GM21723 (cell line): ENCODE results near the gene ELF5.

Experiments
- ATAC-seq: cut with Tn5 transposase; IDR thresholded peaks from one replicate; pipeline ENCODE4 v1.9.1; 2021; ENCODE audit warnings: mild to moderate bottlenecking, moderate library complexity; ENCODE audit not compliant: unreplicated experiment

The ELF5 gene

DNA sequence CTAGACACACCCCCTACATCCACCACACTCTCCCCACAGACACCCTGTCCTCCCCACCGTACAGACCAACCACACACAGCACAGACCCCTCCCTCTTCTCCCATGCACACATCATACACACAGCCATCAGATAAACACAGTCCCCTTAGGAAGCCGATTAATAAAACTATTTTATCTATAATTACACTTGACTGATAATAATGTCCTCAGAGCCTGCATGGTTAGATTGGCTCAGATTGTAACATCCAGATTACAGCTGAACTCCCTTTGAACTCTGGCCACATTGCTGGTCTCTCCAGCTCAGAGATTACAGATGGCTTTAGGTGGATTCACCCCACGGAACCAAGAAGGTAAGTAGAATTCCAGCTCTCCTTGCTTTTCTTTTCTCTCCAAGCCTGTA lies 9.5 kb upstream of the ELF5 start:
- no peak for ATAC-seq

DNA sequence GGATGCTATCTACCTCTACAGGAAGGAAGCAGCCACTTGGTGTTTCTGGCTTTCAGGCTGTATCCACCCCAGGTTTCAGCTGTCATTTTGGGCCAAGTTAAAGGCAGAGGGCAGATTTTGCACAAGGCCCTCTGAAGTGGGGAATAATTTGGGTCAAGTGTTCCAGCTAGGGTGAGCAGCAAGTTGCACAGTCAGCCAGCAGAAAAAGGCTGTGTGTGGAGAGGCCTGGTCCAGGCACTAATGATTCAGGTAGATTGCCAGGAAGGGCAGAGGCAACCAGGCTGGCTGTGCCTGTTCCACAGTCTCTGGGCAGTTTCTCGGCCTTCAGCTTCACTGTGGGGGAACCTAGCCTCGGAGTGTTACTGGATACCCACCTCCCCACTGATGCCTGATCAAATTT lies 8.6 kb upstream of the ELF5 start:
- ATAC-seq = no peak

DNA sequence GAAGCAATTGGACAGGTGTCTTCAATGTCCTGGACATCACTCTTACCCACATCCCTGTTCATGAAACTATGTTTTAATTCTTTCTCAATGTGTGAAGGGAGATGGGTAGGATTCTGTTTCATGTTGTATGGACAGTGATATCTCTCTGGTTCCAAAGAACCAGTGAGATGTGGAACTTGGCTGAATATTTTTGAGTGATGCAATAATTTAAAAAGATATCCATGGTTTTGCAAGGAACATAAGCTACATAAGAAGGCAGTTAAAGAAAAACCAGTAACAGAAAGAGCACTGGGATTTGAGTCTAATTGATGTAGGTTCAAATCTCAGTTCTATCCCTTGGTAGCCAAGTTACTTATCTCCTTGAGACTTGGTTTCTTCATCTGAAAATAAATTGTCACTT lies 7.7 kb upstream of the ELF5 start:
- no peak for ATAC-seq

DNA sequence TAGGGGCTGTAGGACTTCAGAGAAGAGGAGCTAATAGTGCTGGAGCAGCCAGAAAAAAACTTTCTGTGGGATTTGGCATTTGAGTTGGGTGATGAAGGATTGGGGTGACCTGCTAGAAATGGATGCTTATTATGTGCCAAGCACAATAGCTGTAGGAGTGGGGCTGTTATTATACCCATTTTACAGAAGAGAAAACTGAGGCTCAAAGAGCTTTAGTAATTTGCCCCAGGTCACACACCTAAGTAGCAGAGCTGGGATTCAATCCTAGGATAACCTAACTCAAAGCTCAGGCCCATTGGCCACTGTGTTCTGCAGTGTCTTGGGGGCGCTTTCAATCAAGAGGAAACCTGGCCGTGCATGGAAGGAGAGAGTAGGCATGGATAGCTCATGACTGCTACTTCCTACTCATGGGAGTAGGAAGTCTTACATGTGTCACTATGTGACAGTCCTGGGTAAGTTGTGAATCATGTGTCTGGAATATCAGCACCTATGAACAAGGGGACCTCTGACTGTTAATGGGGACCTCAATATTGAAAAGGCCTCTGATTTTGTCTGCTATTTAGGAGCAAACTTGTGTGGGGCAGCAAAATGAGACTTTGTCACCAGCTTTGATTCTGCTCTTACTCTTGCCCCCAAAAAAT lies 6.1 kb upstream of the ELF5 start:
- ATAC-seq = no peak

DNA sequence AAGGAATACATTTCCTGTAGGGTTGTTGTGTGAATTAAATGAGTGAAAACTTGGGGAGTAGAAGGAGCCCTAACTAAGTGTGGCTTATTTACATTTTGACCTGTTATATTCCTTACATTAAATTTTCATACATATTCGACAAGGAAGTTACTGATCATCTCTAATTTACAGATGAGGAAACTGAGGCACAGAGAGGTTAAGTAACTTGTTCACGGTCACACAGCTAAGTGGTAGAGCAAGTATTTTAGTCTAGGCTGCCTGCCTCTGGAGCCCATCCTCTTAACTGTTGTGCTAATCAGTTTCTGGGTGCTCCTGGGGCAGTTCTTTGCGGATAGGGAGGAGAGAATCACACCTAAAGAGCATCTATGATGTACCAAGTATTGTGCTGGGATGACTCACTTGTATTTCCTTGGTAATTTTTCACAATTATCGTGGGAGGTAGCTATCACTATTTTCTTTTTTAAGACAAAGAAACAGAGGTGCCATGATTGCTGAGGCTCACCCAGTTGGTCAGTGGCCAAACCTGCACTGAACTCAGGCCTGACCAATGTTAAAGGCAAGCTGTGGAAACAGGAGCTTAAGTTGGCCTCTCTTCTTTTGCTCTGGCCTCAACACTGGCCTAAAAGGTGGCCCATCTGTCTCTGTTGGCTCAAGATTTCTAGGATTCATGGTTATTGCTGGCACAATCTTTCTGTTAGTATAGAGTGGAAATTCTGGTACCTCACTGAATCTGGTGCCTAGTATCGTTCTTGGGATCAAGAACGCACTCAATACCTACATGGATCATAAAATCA lies 2.9 kb upstream of the ELF5 start:
- no peak for ATAC-seq

DNA sequence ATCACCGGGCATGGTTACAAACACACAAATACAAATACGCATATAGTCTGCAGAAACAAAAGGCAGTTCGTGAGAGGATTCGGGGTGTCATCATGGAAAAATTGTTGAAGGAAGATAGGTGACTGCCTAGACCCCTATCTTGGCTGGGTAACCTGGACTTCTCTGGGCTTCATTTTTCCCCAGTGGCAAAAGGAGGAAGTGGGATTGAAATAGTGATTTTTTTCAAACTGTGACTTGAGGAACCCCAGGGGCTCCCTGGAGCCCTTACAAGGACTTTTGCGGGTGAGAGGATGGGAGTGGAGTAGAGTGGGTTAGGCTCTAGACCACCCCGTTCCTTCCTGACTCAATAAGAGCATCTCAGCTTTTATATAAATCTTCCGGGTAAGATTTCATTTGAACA lies 1.0 kb upstream of the ELF5 start:
- ATAC-seq = no peak

DNA sequence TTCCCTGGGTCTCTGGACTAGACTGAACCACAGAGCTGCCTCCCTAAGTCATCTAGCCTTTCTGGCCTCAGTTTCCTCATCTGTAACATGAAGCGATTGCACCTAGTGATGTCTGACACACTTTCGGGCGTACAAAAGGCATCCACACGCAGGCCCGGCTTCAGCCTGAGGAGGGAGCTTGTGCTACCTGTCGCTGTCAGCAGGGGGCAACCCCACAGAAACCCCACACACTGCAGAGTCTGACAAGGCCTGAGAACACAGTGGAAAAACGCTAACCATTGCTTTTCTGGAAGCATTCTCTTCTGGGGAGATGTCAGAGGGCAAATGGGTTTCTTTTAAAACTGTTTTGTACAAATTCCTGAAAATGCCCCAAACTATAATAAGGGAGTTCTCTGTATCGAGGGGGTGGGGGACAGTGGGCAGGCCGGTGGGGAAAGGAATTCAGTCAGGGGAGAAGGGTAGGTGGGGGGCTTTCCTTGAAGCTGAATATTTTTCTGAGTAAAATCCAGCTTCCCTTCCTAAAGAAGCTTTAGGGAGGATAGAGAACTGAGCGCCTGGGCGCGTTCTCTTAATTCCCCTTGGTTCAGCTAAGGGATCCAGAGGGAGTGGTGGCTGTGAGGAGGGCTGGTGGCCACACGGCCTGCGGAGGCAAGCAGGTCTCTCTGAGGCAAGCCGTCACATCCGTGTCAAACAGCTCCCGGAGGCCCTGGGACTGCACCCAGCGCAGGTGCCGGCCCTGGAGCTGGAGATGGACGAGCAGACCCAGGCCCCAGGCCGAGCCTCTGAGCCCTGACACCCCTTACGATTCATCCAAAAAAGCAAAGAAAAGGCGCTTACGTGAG lies 533 bp downstream of the ELF5 start:
- ATAC-seq = peak; percentile 84

DNA sequence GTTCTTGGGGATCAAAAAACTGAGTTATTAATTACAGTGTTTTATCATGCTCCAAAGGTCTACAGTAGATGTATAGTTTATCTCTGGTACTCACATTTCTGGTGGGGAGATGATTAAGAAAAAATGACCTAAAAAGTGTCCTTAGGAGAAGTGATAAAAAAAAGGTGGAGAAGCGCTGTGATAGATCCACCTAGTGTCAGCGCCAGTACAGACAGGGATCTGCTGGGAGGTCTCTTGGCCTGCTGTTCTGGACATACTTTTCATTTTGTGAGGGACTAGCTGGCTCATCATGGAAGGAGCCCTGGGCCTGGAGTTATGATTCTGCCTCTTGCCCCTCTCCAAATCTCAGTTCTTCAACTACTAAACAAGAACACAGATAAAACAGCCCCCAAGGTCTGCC lies 2.9 kb downstream of the ELF5 start:
- no peak for ATAC-seq

DNA sequence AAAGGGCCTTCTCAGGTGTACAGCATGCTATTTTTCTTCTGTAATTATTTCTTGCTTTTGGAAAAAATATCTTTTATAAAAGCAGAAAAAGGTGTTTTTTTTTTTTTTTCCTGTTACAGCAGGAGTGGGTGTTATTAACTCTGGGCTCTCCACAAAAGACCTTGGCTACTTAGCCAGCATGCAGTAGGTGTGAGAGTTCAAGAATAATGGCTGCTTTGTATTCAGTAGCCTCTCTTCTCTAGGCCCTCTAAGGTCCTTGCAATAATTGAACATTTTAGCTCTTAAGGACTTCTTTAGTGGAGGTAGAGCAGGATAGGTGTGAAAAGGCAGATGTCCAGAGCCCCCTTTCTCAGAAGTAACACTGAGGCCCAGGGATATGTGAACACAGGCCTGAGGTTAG lies 3.4 kb downstream of the ELF5 start:
- no peak for ATAC-seq

DNA sequence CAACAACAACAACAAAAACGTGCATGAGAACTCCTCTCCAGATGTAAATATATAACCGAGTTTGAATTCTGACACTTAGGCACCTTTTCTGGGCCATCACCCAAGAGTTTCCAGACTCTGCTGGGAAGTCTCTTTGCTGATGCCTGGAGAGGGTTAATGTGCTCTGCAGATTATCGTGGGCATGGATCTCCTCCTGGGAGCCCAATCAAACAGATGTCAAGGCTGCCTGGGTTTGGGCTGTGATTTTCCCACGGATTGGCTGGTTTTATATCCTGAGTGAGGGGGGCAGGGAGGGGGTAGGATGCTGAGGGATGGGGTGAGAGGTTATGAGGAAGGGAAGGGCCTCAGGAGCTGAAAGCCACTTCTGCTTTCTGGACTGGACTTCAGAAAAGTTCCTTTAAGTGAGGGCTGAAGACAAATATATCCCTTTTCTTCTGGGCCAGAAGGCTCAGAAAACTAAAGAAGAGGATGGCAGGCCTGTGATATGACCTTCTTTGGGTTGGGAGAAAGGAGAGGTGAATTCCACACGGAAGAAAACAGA lies 4.2 kb downstream of the ELF5 start:
- no peak for ATAC-seq

DNA sequence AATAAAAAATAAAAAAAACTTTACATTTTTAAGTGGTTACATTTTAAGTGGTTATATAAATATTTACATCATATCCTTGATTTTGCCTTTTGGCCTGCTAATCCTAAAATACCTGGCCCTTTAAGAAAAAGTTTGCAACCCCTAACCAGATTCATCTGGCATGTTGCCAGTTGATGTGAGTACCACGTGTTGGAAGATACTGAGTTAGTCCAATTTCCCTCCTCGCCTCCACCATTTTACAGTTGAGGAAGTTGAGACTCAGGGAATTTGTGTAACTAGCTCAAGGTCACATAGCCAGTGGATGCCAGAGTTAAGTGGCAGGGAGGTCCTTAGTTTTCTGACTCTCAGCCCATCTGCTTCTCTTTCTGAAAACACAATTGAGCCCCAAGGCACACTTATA lies 5.1 kb downstream of the ELF5 start:
- no peak for ATAC-seq

DNA sequence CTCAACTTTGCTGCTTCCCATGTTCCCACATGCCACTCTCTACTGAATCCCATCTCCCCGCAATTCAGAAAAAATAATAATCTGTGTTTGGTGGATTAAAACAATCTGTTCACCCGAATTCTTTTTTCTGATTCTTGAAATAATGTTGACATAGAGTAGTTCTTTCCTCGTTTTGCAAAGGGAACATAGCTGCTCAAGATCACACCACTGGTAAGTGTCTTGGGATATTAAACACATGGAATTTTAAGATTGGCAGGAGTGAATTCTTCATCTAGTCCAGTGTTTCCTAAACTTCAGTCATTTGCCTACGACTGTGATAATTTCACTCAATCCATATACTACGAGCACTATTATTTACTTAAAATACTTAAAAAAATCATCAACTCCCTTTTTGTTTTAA lies 6.0 kb downstream of the ELF5 start:
- ATAC-seq = no peak

DNA sequence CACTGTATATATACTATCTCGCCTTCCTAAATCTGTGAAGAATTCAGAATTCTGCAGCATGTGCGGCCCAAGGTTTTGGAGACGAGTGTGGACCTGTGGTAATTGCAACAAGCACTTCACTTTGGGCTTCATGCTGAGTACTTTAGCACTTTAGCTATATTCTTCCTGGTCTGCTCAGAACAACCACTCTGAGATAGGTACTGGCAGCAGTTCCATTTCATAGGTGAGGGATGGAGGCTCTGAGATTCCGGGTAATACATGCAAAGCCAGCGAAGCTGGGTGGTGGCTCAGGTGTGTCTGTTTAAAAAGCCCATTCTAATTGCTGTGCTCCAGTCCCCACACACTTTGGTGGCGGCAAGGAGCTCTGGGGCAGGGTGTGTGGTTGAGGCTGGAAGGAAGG lies 6.4 kb downstream of the ELF5 start:
- no peak for ATAC-seq

DNA sequence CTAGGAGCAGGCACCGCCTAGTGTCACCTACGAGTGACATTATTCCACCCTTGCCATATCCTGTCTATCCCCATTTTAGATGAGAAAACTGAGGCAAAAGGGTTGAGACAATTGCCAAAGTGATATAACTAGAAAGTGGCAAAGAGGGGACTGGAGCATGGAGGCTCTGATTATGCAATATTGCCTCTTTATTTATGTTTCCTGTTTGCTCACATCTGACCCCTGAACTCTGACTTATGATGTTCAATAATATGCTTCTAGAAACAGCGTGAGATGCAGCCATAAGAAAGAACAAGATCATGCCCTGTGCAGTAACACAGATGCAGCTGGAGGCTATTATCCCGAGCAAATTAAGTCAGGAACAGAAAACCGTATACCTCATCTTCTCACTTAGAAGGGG lies 7.7 kb downstream of the ELF5 start:
- ATAC-seq = no peak

DNA sequence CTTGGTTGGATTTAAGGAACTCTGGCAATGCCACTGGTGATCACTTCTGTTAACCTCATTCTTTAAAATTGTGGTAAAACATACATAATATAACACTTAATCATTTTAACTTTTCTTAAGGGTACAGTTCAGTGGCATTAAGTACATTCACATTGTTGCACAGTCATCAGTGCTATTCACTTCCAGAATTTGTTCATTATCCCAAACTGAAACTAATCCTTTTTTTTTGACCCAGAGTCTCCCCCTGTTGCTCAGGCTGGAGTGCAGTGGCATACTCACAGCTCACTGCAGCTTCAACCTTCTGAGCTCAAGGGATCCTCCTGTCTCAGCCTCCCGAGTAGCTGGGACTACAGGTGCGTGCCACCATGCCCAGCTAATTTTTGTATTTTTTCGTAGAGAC lies 10.6 kb downstream of the ELF5 start:
- ATAC-seq = no peak

DNA sequence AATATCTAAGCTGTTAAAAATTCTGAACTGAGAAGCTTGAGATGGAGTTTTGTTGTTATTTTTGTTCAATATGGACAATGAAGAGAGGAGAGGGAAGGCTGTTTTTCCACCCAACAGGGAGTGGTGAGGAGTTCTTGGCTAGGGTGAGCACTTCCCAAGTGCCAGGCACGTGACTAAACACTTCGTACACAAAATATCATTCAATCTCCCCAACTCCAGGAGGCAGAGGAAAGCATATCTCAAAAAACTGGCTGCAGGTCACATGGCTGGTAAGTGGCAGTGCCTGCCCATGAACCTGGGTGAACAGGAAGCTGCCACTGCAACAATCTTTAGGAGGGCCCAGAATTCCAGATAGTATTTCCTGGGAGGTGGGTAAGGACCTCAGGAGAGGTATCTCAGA lies 11.6 kb downstream of the ELF5 start:
- ATAC-seq = no peak

DNA sequence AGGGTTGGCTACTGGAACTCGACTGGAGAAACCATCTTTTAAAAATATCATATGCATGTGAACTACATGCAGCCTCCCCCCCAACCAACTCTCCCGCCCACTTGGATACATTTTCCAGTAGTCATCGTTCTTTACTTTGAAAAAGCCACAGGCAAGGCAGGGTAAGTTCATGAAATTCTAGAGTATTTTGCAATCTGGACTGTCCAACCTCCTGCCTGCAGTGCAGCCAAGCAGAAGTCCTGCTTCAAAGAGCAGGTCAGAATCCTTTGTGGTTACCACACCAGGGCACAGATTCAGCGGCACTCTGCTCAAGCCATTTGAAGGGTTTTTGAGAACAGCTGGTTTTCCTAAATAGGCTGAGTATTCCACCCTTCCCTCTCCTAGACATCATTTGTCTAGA lies 12.1 kb downstream of the ELF5 start:
- no peak for ATAC-seq

DNA sequence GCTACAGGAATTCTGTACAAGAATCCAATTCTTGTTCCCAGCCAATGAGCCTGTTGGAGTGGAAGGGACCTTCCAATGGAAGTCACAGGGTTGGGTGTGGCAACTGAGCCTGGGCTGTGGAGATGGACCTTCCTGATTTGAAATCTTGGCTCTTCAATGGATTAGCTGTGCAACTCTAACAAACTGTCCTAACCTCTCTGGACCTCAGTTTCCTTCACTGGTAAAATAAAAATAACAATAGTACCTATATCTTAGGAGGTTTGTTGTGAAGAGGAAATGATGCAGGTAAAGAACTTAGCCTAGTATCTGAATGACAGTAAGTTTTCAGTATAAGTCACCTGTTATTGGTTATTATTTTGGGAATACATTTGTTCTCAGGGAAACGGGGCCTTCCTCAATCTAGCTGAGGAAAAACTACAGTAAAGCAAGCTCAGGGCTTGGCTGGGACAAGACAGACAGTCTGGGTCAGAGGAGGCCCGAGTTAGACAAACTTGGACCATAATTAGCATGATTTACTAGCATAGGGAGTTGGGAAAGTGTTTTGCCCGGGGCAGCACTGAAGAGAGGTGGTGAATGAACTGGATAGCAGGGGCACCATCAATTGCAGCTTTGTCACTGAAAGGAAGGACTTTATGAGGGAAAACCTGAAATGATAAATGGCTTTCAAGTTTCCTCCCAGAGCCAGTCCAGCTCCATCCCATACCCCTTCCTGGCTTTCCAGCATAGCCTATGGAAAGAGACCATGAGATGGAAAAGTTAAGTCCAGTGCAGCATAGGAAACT lies 13.7 kb downstream of the ELF5 start:
- ATAC-seq = no peak

DNA sequence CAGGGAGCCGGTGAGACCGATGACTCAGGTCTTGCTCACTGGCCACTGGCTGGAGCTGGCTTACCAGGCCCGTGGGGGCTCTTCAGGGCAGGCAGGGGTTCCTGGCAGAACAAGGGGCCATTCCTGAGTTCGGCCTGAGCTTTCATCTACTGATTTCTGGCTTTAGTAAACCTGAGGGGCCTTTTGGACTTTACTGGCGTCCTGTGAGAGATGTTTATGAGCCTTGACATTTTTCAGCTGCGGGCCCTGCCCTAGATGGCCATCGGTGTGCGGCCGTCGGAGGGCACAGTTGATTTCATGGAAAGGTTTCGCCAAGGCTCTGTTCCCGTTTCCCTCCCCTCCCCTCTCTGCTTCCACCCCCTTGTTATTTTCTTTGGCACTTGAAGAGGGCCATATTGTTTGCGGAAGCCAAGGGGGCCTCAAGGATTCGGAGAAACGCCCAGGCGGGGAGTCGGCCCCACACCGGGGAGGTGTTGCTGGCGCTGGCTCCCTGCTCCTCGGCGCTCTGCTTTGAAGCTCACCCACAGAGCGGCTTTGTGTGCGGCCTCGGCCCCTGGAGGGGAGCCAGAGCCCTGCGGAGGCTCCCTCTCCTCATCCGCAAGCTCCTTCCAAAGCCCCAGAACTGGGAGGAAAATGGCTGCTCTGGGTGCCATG lies 17.7 kb downstream of the ELF5 start:
- no peak for ATAC-seq

DNA sequence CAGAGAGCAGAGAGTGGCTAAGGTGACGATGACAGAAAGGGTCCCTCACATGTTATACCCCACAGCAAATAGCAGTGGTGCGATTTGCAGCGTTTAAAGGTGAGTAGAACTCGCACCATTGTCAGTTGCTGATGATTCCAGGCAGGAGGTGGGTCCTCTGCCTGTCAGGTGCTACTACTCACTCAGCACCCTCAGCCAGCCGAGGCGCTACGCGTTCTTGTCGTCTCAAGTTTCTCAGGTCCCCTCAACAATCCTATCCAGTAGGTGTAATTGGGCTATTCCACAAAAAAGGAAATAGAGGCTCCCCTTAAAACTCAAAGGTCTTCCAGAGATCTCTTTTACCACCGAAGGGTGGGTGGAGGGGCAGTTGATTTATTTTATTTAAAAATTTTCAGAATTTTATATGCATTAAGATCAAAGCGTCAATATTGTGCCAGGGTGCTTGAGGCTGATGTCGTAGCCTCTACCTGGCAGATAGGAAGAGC lies 18.3 kb downstream of the ELF5 start:
- no peak for ATAC-seq
